OCI-LY7 (cell line): ENCODE measurements around the gene TOLLIP. TPM values are rescaled to one million over a fixed set of nuclear protein-coding genes. Genes with fewer than 3 reads are reported as not detected.

Source experiments
- BruUV-seq: library from RNA; stranded (reverse); fragments of 400-500 nt; replicated peaks from 2 replicates; lab custom pipeline; 2021; lab: Mats Ljungman, UMichigan
- CTCF ChIA-PET: fragments of 300-600 bp; sonication (Branson Sonifier 250); formaldehyde crosslinking; loops from one replicate; lab custom pipeline; 2022; ENCODE audit warnings: antibody characterized with exemption; ENCODE audit not compliant: unreplicated experiment; lab: Charles Lee
- POLR2A ChIA-PET: fragments of 300-600 bp; sonication (Branson Sonifier 250); formaldehyde crosslinking; loops from one replicate; lab custom pipeline; 2022; ENCODE audit warnings: antibody characterized with exemption; lab: Charles Lee
- DNase-seq: peaks from one replicate; pipeline ENCODE4 v3.0.0-alpha.2; 2015; ENCODE audit warnings: low spot score
- H2AFZ ChIP-seq: fragments of 200-600 bp; sonication (generic), shearing (Covaris generic); 2 replicates; pipeline ENCODE4 v1.6.1; 2014; ENCODE audit warnings: mild to moderate bottlenecking, antibody characterized with exemption, low read length, moderate library complexity
- H3K27ac ChIP-seq: fragments of 200-600 bp; sonication (generic); 2 replicates; pipeline ENCODE4 v1.5.1; 2014; ENCODE audit warnings: mixed run types, low read depth, mild to moderate bottlenecking, moderate library complexity, low read length, inconsistent platforms; ENCODE audit not compliant: poor library complexity, severe bottlenecking
- H3K36me3 ChIP-seq: fragments of 200-600 bp; sonication (generic); 2 replicates; pipeline ENCODE4 v1.6.1; 2014; ENCODE audit warnings: mild to moderate bottlenecking, antibody characterized with exemption, low read length, moderate library complexity, mixed read lengths; ENCODE audit not compliant: insufficient read depth
- H3K4me1 ChIP-seq: fragments of 200-600 bp; sonication (generic); 2 replicates; pipeline ENCODE4 v1.5.1; 2014; ENCODE audit warnings: mild to moderate bottlenecking, low read length; ENCODE audit not compliant: insufficient read depth, poor library complexity, severe bottlenecking
- H3K4me2 ChIP-seq: fragments of 200-600 bp; sonication (generic); 2 replicates; pipeline ENCODE4 v1.6.1; 2014; ENCODE audit warnings: mild to moderate bottlenecking, low read length
- H3K4me3 ChIP-seq: fragments of 200-600 bp; sonication (generic); 2 replicates; pipeline ENCODE4 v1.5.1; 2014; ENCODE audit warnings: mild to moderate bottlenecking, low read depth, low read length; ENCODE audit not compliant: poor library complexity, severe bottlenecking
- H3K79me2 ChIP-seq: fragments of 200-600 bp; sonication (generic); 2 replicates; pipeline ENCODE4 v1.6.1; 2016; ENCODE audit warnings: low read depth, mild to moderate bottlenecking, low read length, moderate library complexity, mixed read lengths; ENCODE audit not compliant: insufficient read depth
- H3K9me2 ChIP-seq: fragments of 200-600 bp; sonication (generic); 2 replicates; pipeline ENCODE4 v1.6.1; 2016; ENCODE audit warnings: mild to moderate bottlenecking, low read length, mixed read lengths; ENCODE audit not compliant: insufficient read depth
- H3K9me3 ChIP-seq: fragments of 200-600 bp; sonication (generic); 2 replicates; pipeline ENCODE4 v1.6.1; 2014; ENCODE audit warnings: mild to moderate bottlenecking, mixed run types, low read length, mixed read lengths
- H4K20me1 ChIP-seq: fragments of 200-600 bp; sonication (generic); 2 replicates; pipeline ENCODE4 v1.6.1; 2014; ENCODE audit warnings: mild to moderate bottlenecking, antibody characterized with exemption, low read length, moderate library complexity, mixed read lengths; ENCODE audit not compliant: insufficient read depth
- EZH2phosphoT487 ChIP-seq: fragments of 200-600 bp; sonication (generic); IDR thresholded peaks from 2 replicates; pipeline ENCODE4 v1.6.1; 2018; ENCODE audit warnings: low read depth, borderline replicate concordance, mild to moderate bottlenecking, mixed run types, antibody characterized with exemption, low read length, moderate library complexity, mixed read lengths
- intact Hi-C: fragments of 100-400 bp; cut with micrococcal nuclease; formaldehyde crosslinking; loops from one replicate; pipeline ENCODE4 v1.10.0; 2022; ENCODE audit not compliant: unreplicated experiment
- microRNA-seq: library from miRNA; unstranded; fragments of <30 nt; microRNA quantifications from one replicate; pipeline ENCODE4 v1.2.0, GENCODE V29; 2022; ENCODE audit warnings: borderline replicate concordance
- small RNA-seq: library from RNA; depleted of rRNA; stranded (forward); fragments of <200 nt; gene quantifications from one replicate; pipeline ENCODE3, GENCODE V24; 2014
- total RNA-seq, 2 experiments: library from RNA; depleted of rRNA in 1 of 2; stranded (reverse); fragments of >200 nt in 1 of 2; shearing (Covaris generic) in 1 of 2; gene quantifications; 2 replicates each; pipeline ENCODE4 v1.2.3, GENCODE V29; 2014 to 2022
- TF ChIP-seq, protein P1 (sequence below): fragments of 200-600 bp; sonication (generic); conservative IDR thresholded peaks from 2 replicates; pipeline ENCODE4 v1.5.1; 2014; ENCODE audit warnings: mild to moderate bottlenecking, antibody characterized with exemption, low read length, moderate library complexity, mixed read lengths

TOLLIP gene
- total RNA-seq, 2 experiments from 2014 or later, result 15.9 to 37.1 TPM

- Histone ChIP-seq H3K9me2 (no peaks in the 10 kb centered on the region), H3K27ac (no peak overlapping the region), H3K4me2 (no peak overlapping the region), H4K20me1 (no peaks in the 10 kb centered on the region), H3K36me3 (no peaks in the 10 kb centered on the region), H3K4me3 (no peak overlapping the region), H3K4me1 (no peaks in the 10 kb centered on the region), H3K9me3 (no peaks in the 10 kb centered on the region), H3K79me2 (no peaks in the 10 kb centered on the region), H2AFZ (no peak overlapping the region)
- TF ChIP-seq, protein P1, sequence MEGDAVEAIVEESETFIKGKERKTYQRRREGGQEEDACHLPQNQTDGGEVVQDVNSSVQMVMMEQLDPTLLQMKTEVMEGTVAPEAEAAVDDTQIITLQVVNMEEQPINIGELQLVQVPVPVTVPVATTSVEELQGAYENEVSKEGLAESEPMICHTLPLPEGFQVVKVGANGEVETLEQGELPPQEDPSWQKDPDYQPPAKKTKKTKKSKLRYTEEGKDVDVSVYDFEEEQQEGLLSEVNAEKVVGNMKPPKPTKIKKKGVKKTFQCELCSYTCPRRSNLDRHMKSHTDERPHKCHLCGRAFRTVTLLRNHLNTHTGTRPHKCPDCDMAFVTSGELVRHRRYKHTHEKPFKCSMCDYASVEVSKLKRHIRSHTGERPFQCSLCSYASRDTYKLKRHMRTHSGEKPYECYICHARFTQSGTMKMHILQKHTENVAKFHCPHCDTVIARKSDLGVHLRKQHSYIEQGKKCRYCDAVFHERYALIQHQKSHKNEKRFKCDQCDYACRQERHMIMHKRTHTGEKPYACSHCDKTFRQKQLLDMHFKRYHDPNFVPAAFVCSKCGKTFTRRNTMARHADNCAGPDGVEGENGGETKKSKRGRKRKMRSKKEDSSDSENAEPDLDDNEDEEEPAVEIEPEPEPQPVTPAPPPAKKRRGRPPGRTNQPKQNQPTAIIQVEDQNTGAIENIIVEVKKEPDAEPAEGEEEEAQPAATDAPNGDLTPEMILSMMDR, result no peak
- no peak for TF ChIP-seq EZH2phosphoT487
- no peak for DNase-seq
- ChIA-PET CTCF (no interaction called here), POLR2A (no interaction called here)
- BruUV-seq, result no TSS peak
- intact Hi-C loops, result no loop called here
These were observed 83.8 kb downstream of the TOLLIP start for GRCh38 chr11:1225386-1226225.

DNA sequence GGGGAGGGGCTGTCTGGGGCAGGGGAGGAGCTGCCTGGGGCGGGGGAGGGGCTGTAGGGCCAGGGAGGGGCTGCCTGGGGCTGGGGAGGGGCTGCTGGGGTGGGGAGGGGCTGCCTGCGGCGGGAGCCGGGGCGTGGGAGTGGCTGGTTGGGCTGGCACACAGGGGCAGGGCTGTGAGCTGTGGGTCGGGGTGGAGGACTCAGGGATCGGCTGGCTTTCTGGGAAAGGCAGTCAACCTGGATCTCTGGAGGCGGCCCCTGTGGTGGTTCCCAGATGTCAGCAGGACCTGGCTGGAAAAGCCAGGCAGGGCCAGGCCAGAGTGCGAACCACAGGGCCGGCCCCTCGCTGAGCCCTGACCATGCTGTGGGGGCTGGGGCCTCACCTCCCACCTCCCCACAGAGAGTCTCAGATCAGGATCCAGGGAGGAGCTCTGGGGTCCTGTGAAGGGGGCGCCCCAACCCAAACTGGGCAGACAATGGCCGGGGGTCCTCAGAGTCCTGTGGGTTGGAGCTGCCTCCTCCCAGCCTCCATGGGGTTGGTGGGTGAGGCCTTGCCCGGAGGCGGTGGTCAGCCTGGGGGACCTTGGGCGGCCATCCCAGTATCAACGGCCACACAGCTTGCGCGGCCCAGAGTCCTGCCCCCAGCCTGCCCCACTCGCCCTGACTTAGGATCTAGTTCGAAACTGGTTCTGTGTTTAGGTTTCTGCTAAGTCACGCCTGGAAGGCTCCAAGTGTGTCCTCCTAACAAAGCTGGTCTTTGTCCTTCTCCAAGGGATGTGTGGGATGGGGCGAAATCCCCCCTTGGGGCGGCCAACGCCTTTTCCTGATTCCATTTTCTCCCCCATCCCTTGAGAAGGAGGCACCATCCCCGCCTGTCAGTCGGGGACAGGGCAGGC is 84.7 kb downstream of the TOLLIP start:
- Histone ChIP-seq H3K79me2 (no peaks in the 10 kb centered on the region), H3K9me3 (no peaks in the 10 kb centered on the region), H4K20me1 (no peaks in the 10 kb centered on the region), H3K36me3 (no peaks in the 10 kb centered on the region), H2AFZ (no peak overlapping the region), H3K27ac (no peak overlapping the region), H3K4me3 (no peak overlapping the region), H3K4me1 (no peaks in the 10 kb centered on the region), H3K4me2 (no peak overlapping the region), H3K9me2 (no peaks in the 10 kb centered on the region)
- TF ChIP-seq EZH2phosphoT487, result no peak
- TF ChIP-seq, protein P1, result no peak
- CTCF ChIA-PET, result no interaction called here
- intact Hi-C loops, result no loop called here
- no peak for DNase-seq
- POLR2A ChIA-PET, result no interaction called here
- BruUV-seq, result no TSS peak

Small RNA genes within 50 kb of the gene (microRNA-seq; reads per million reads assigned to microRNA genes)
- not detected for gene MIR6744

Small RNA genes within 50 kb of the gene (small RNA-seq; reads per million reads assigned to genes)
- not detected for gene MIR6744

Other genes with a start within 250 kb of the TOLLIP start
- gene MUC2, start 234.8 kb downstream of the TOLLIP start, total RNA-seq (2014; rRNA removed; shearing (Covaris generic)), result not detected in 2 replicates
- not detected in 2 replicates for gene MUC2, start 234.8 kb downstream of the TOLLIP start, total RNA-seq (2022)
- gene MUC5AC, start 151.7 kb downstream of the TOLLIP start, total RNA-seq (2014; rRNA removed; shearing (Covaris generic)), result not detected in 2 replicates
- gene MUC5AC, start 151.7 kb downstream of the TOLLIP start, total RNA-seq (2022), result not detected in 2 replicates
- under 0.01 TPM in 1 of 2 replicates, not detected in the other for gene MUC5B, start 86.6 kb downstream of the TOLLIP start, total RNA-seq (2014; rRNA removed; shearing (Covaris generic))
- 0.02 TPM in 1 of 2 replicates, not detected in the other for gene MUC5B, start 86.6 kb downstream of the TOLLIP start, total RNA-seq (2022)
- not detected in 2 replicates for gene BRSK2, start 80.3 kb upstream of the TOLLIP start, total RNA-seq (2014; rRNA removed; shearing (Covaris generic))
- gene BRSK2, start 80.3 kb upstream of the TOLLIP start, total RNA-seq (2022), result not detected in 2 replicates
- gene MOB2, start 177.1 kb upstream of the TOLLIP start, total RNA-seq (2014; rRNA removed; shearing (Covaris generic)), result 26.4 and 27.5 TPM in 2 replicates
- gene MOB2, start 177.1 kb upstream of the TOLLIP start, total RNA-seq (2022), result 22.4 and 22.6 TPM in 2 replicates